Left colon (tissue), 2 donors: ENCODE results near the gene TSSK1B. TPM values are rescaled to one million over a fixed set of nuclear protein-coding genes. Genes with fewer than 3 reads are reported as not detected.
"Not testable (repeated sequence)": the region's sequence is repeated elsewhere in the genome, so short reads cannot be mapped to it uniquely, and the experiment has no call there.

ENCODE experiments used
- ATAC-seq: fragments of 200-7000 bp; cut with Tn5 transposase; one replicate; pipeline ENCODE4 v1.9.1; 2020; ENCODE audit warnings: mild to moderate bottlenecking, moderate library complexity
- DNase-seq, 2 donors: peaks; one replicate each; pipeline ENCODE4 v3.0.0-alpha.2; 2020
- intact Hi-C, 2 donors: fragments of 100-400 bp; cut with DNase I in 1 of 2; cut with micrococcal nuclease in 1 of 2; formaldehyde crosslinking; loops; one replicate each; pipeline versions ENCODE4 v1.11.2 to v1.14.0; 2022; cut with DNase I, micrococcal nuclease
- long read RNA-seq: library from polyadenylated mRNA; unstranded; transcript quantifications from one replicate; pipeline ENCODE4 v2.0.0, GENCODE V29; 2021
- total RNA-seq, 2 donors: library from RNA; stranded (reverse); fragmentation: NEBNext Ultra II Directional; extraction: Animal tissue kit (Norgen Biotek cat#: 25700); gene quantifications; one replicate each; pipeline ENCODE4 v1.2.1, GENCODE V29; 2021
- donor health status: DM: no; HTN: no; CAD: no.
- donor health status: DM: yes; HTN: yes; CAD: no.

Gene TSSK1B, protein sequence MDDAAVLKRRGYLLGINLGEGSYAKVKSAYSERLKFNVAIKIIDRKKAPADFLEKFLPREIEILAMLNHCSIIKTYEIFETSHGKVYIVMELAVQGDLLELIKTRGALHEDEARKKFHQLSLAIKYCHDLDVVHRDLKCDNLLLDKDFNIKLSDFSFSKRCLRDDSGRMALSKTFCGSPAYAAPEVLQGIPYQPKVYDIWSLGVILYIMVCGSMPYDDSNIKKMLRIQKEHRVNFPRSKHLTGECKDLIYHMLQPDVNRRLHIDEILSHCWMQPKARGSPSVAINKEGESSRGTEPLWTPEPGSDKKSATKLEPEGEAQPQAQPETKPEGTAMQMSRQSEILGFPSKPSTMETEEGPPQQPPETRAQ
- total RNA-seq, result not detected
- long read RNA-seq, result 0 reads

- no peak for DNase-seq
- no peak for ATAC-seq
- intact Hi-C loops, result no loop called here
These were observed at the start of gene TSSK1B for GRCh38 chr5:113434889-113435288. Gene TSSK1B (minus strand): TSS chr5:113434989. CDS start chr5:113434839, 150 bp downstream.

- DNase-seq, result no peak
- intact Hi-C loops, result no loop called here
- ATAC-seq, result no peak
These were observed 45.5 kb upstream of the TSSK1B start for GRCh38 chr5:113480243-113480642.

DNA sequence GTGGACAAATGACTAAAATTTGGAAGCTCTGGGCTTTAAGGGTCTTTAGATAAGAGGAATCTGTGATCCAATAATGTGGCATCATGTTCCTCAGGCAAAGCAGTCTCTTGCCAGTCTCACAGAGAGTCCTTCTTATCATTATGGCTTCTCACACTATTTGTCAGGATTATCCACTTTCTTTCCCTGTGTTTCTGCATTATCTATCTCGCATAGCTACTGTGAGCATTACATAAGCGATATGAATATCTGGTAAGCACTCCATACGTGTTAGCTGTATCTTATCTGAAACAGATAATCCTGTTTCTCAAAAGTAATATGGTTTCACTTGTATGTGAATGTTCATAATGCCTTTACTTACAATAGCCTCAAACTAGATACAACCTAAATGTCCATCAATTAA, 43.9 kb upstream of the TSSK1B start:
- intact Hi-C loops, result no loop called here
- no peak for ATAC-seq
- no peak for DNase-seq

GRCh38 chr5:113474100-113474728, 39.4 kb upstream of the TSSK1B start:
- DNase-seq (no peak), ATAC-seq (no peak)
- intact Hi-C loops, result no loop called here

DNA sequence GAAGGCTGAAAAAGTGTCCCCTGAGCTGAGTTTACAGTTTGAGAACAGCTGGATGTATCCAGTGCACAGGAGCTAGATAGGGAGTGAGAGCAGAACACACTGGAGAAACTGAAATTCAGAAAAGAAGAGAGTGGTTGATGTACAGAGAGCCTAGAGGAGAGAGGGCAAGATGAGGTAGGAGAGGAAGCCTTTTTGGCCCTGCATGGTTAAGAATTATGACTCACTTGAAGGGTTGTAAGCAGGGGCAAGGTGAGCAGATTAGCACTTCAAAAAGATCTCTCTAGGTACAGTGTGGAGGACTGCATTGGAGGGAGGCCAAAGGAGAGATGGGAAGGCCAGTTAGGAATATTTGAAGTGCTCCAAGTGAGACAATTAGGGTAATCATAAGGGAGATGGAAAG, 28.2 kb upstream of the TSSK1B start:
- intact Hi-C loops, result no loop called here
- DNase-seq, result no peak
- ATAC-seq, result no peak

DNA sequence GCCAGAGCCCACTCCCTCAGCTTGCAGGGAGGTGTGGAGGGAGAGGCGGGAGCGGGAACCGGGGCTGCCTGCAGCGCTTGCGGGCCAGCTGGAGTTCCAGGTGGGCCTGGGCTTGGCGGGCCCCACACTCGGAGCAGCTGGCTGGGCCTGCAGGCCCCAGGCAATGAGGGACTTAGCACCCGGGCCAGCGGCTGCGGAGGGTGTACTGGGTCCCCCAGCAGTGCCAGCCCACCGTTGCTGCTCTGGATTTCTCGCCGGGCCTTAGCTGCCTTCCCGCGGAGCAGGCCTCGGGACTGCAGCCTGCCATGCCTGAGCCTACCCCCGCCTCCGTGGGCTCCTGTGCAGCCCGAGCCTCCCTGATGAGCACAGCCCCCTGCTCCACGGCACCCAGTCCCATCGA, 22.3 kb upstream of the TSSK1B start:
- intact Hi-C loops, DNase-seq, ATAC-seq: not testable (repeated sequence)

- intact Hi-C loops, result no loop called here
- ATAC-seq (no peak), DNase-seq (no peak)
These were observed 18.2 kb upstream of the TSSK1B start for GRCh38 chr5:113452941-113453340.

GRCh38 chr5:113451797-113452196, 17.0 kb upstream of the TSSK1B start:
- ATAC-seq (no peak), DNase-seq (no peak)
- intact Hi-C loops, result no loop called here

DNA sequence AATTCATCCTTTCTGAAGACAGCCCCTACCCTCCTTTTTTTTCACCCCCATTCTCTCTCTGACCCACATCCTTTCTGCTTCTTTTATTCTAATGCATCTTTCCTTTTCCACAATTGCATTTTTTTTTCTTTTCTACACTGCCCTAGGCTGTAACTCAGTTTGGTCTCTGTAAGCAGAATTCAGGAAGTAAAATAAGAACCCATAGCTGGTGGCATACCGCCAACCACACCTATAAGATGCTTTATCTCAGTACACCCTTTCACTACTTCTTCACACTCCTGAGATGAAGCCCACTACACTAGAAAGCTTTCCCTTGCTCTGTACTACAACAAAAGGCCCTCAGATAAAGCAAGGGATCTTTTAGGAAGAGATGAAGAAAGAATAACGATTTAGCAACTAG, 16.1 kb upstream of the TSSK1B start:
- ATAC-seq (no peak), DNase-seq (no peak)
- intact Hi-C loops, result no loop called here

DNA sequence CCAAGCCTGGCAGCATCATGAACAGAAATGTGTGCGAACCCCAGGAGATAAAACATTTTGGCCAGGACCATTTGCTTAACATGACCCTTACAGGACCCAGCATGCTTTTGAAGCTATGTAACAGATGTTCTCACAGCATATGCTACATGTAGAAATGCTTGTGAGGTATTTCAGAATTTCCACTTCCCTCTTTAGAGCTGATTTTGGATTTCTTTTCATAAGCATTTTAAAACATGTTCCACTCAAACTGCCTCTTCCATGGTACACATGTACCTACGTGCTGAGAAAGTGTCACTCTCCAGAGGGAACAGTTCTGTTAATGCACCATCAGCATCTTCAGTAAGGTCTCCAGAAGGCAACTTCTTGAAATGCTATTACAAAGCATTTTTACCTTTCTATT, 15.7 kb upstream of the TSSK1B start:
- no peak for ATAC-seq
- no peak for DNase-seq
- intact Hi-C loops, result no loop called here

DNA sequence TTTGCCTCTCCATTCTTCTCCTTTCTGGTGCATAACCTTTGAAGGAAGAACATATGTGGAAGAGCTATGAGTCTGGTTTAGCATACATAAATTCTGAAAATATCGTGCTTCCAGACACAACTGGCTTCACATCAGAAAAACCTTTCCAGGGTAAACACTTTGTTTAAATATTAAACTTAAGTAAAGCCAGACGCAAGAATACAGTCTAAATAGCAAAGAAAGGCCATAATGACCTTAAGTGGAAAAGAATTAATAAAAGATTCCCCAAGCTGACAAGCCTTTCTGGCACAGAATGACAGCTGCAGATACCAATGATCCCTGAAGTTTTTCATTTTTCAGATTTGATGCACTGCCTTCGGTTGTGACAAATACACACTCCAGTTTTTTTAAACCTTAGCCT, 13.5 kb upstream of the TSSK1B start:
- DNase-seq, result no peak
- ATAC-seq, result no peak
- intact Hi-C loops, result no loop called here

DNA sequence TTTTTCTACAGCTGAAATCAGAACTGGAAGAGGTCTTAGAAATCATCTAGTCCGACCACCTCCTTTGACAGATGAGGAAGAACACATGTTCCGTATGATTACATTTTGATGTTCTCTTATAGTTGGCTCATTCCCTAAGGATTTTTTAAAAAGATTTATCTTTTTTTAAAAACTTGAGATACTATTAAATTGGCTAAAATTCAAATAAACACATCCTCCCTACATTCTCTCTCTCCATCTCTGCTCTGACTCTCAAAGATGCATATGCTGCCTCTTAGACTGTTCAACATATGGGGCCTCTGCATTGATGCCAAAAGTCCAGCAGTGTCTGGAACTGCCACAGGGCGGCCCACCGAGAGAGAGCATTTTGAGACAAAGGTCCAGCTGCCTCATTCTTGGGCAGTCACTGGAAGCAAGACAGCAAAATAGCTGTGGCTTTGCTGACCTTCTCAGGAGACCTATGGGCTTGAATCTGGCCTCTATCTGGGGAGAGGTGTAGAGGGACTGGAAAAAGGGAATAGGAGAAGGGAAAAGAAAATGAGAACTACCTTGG, 12.8 kb upstream of the TSSK1B start:
- intact Hi-C loops, result no loop called here
- DNase-seq, result no peak
- no peak for ATAC-seq

DNA sequence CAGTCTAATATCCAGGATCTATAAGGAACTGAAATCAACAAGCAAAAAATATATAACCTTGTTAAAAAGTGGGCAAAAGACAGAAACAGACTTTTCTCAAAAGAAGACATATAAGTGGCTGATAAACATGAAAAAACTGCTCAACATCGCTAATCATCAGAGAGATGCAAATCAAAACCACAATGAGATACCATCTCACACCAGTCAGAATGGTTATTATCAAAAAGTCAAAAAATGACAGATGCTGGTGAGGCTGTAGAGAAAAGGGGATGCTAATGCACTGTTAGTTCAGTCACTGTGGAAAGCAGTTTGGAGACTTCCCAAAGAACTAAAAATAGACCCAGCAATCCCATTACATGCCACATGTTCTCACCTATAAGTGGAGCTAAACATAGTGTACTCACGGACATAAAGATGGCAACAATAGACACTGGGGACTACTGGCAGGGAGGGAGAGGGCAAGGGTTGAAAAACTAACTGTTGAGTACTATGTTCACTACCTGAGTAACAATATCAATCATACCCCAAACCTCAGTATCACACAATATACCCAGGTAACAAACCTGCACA, 11.7 kb upstream of the TSSK1B start:
- intact Hi-C loops, result no loop called here
- no peak for DNase-seq
- ATAC-seq, result no peak

GRCh38 chr5:113437111-113437510, 2.3 kb upstream of the TSSK1B start:
- no peak for DNase-seq
- intact Hi-C loops, result no loop called here
- ATAC-seq, result no peak

- ATAC-seq (no peak), DNase-seq (no peak)
- intact Hi-C loops, result no loop called here
These were observed 786 bp upstream of the TSSK1B start for GRCh38 chr5:113435575-113435974.

GRCh38 chr5:113433862-113434612, 752 bp downstream of the TSSK1B start:
- DNase-seq (no peak), ATAC-seq (no peak)
- intact Hi-C loops, result no loop called here

DNA sequence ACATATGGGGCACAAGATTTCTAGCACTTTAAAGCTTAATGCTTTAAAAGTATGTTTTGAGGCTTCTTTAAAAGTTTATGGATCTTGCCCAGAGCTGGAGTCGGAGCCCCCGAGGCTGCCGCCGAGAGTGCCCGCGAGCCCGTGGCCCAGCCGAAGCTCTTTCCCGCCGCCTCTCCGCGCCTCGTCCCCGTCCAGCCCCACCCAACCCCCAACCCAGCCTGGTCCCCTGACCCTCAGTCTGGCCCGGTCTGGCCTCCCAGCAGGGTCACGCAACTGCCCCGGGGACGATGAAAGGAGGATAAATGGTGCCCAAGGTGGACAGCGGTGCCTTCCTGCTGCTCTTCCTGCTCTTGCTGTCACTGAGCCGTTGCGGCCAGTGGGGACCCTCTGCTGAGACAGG, 1.7 kb downstream of the TSSK1B start:
- intact Hi-C loops, result no loop called here

DNA sequence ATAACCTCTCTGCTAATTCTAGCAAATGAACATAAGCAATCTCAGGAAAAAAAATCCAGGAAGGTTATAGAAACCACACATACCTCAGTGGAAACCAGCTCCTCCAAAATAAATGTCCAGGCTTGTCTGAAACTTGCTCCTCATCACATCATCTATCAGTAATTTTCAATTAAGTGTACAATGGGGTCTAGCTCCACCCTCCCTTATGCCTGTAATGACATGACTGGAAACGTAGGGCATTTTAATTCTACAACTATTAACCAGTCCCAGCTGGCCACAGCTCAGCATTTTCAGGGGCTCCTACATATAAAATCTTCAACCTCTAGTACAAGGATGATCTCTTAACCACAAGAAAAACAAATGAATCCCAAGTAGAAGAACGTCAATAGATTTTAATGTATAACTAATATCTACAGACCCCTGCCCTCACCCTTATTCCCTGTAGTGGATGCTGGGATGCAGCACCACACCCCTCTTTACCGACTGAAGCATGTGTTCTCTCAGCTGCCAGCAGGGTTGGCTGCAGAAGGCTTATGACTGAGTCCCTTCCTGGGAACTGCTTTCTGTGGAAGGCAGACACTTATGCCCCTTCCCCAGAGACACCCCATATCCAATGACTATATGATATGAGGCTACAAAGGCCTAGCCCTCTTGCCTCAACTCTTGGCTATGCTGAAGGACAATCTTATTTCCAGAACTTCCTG, 6.8 kb downstream of the TSSK1B start:
- DNase-seq (no peak), ATAC-seq (no peak)
- intact Hi-C loops, result no loop called here

More for the DNA sequence above, 1.7 kb downstream of the TSSK1B start:
- no peak for ATAC-seq
- DNase-seq, result no peak

DNA sequence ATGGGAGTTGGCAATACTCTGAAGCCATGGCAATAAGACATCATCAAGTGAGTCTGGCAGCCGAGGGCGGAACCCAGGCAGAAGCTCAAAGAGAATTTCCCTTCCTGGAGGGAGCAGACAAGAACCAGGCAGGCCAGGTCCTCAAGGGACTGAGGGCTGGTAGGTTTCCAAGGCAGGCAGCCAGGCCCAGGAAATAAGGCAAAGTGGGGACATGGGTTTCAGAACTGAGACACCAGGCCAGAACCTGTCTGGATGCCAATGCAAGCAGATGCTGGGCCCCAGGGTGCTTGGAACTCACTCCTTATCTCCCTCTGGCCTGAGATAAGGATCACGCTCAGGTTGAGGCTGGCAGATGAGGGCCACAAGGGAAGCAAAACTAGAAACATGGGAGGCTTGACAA, 8.9 kb downstream of the TSSK1B start:
- ATAC-seq (no peak), DNase-seq (no peak)
- intact Hi-C loops, result no loop called here
